RPMI8226 (cell line): ENCODE results near the gene SCARF1.

ENCODE experiments used
- DNase-seq: peaks from one replicate; pipeline ENCODE4 v3.0.0-alpha.2; 2015

The SCARF1 gene

DNA sequence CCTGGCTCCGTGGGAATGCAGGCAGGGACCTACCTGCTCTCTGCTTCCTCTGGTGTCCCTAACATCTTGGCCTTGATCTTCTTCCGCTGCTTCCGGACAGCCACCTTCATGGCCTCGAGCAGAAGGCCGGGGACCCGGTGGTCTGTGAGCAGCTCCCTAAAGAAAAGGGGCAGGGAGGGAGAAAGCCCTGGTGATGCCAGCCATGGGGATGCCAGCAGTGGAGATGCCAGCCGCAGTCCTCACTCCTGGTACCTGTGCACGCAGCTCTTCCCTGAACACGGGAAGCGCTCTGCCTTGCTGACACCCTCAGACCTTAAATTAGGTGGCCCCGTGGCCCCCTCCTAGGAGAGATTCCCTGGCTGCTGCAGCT, 2.3 kb upstream of the SCARF1 start:
- no peak for DNase-seq

DNA sequence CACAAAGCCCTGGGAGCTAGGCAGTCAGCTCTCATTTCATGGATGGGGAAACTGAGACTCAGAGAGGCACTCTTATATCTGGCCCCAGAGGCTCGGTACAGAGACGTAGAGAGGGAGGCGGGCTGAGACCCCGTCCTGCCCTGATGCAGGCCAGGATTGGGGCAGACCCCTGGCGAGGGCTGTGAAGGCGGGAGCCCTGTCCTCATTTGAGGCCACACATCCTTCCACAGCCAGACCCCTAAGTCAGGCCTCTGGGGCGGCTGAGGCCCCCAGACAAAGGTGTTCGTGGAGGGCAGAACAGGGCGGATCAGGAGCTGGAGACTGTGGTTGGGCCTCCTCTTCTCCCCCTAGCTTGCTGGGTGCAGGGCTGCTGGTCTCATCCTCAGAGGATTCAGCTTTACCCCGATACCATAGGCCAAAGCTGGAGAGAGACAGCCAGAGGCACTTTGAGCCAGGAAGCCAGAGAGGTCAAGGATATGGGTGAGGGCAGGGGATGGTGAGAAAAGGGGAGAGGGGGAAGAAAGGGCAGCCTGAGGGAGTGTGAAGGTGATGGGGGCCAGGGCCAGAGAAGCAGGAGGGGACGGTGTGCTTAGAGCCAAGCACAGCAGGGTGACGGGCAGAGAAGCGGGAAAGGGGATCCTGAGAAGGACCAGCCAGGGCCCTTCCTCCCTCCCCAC, 805 bp upstream of the SCARF1 start:
- DNase-seq: no peak

DNA sequence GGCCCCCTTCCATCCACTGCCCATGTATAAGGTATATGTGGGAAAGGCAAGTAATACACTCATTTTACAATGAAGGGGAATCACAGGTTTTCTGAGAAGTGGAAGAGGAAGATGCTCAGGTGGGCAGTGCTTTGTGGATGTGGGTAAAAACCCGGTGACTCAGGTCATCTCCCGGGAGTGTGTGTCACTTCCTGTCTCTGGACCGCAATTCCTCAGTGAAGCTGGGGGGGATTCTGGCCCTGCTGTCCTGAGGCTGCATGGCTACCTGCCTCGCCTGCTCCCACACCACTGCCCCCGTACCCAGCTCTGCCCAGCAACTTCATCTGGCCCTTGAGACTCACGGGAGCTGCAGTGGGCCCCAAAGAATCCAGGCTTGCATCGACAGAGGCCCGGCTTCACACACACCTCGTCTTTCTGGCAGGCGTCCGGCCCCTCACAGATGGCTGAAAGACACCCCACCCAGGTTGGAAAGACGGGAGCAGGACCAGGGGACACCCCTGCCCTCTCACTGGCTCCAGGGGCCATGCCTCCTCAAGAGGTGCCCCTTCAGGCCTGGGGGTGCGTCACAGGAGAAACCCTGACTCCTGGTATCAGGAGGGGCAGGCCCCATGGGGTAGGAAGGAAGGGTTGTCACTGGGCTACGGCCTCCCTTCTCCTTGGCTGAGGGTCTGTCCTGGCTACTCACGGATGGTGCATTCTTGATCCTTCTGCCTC, 882 bp downstream of the SCARF1 start:
- DNase-seq: no peak

DNA sequence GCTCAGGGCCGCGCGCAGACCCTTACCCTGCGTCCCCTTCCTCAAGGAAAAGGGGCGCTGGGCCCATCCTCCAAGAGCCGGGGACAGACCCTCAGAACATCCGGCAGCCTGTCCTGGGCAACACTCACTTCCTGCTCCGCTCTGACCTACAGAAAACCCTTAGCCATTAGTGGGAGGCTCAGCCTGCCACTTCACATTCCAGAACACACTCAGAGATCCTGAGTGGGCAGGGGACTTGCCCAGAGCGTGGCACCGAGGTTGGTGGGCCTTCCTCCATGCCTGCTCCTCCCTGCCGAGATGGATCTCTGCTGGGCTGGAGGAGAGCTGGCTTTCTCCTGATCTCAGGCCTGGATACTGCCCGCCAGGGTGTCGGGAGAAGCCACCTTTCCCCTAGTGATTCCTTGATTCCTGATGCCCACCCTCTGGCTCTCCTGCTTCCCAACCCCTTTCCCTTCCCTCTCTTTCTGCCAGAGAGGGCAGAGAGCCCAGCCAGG, 1.5 kb downstream of the SCARF1 start:
- no peak for DNase-seq

DNA sequence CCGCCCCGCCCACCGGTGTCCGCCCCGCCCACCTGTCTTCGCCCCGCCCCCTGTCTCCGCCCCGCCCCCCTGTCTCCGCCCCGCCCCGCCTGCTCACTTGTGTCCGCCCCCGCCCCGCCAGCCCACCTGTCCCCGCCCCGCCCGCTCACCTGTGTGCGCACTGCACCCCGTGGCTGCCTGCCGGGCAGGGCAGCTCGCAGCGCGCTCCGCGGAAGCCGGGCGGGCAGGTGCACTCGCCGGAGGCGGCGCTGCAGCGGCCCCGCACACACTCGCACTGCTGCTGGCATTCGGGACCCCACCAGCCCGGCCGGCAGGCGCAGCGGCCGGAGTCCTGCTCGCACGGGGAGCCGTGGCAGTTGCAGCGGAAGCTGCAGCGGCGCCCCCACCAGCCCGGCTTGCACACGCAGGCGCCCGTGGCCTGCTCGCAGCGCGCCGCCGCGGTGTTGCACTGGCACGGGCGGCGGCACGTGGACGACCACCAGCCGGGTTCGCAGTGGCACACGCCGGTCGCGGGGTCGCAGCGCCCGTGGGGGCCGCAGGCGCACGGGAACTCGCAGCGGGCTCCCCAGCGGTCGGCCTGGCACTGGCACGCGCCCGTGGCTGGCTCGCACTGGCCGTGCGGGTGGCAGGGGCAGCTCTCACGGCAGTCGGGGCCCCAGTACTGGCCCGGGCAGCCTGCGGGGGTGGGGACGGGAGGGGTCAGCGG, 2.1 kb downstream of the SCARF1 start:
- peak; percentile 86 for DNase-seq

DNA sequence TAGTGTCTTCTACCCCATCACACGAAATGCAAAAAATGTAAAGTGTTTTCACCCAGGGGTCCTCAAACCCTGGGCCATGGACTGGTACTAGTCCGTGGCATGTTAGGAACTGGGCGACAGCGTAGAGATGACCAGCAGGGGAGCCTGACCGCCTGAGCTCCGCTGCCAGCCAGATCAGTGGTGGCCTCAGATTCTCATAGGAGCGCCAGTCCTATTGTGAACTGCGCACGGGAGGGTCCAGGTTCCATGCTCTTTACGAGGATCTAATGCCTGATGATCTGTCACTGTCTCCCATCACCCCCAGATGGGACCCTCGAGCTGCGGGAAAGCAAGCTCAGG, 4.5 kb downstream of the SCARF1 start:
- no peak for DNase-seq

DNA sequence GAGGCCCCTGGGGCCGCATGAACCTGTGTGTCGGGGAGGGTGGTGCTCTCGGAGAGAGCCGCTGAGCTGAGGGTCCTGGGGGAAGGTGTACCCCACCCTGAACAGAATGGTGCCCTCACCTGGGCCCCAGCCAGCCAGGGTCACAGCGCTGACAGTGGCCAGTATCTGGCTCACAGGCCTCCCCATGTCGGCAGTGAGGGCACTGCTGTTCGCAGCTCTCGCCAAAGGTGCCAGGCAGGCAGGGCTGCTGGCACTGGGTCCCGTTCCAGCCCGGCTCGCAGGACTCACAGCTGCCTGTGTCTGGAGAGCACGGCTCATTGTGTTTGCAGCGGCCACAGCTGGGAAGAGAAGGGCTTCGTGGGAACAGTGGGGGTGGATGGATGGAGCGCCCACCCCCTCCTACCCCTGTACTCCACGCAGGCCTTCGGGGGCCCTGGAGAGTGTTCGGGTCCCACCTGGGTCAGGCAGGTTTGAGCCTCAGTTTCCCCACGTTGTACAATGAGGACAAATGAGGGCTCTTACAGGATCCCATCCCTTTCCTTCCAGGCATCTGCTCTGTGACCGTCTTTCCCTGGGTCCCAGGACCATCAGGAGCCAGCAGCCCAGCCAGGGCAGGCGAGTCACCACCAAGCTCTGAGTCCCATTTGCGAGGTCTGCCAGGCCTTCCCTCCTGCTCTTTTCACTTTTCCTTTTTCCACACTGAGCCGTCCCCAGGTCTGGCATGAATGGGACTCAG, 5.0 kb downstream of the SCARF1 start:
- no peak for DNase-seq

- no peak for DNase-seq
Measured at GRCh38 chr17:1639549-1640180, 5.9 kb downstream of the SCARF1 start.

DNA sequence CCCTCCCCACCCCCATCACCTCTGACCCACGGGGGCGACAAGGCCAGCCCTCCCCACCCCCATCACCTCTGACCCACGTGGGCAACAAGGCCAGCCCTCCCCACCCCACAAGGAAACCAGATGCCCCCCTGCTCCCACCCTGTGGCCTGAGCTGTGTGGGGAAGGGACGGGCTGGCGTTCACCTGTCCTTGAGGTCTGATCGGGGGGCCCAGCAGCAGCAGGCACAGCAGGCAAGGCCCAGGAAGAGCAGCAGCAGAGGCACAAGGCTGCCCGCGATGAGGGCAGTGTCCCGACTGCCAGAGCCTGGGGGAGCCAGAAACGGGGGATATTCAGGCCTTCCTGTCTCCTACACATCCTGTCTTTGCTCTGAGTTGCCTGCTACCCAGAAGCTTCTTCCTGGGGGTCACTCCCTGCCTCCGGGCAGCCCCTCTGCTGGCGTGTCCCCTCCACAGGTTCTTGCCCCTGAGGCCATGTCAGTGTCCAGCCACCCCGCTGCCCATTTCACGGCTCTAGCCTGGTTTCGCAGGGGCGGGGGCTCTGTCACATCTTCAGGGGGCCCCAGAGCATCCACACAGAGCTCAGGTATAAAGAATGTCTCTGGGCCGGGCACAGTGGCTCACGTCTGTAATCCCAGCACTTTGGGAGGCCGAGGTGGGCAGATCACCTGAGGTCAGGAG, 6.8 kb downstream of the SCARF1 start:
- no peak for DNase-seq

GRCh38 chr17:1638171-1638590, 7.4 kb downstream of the SCARF1 start:
- no peak for DNase-seq

DNA sequence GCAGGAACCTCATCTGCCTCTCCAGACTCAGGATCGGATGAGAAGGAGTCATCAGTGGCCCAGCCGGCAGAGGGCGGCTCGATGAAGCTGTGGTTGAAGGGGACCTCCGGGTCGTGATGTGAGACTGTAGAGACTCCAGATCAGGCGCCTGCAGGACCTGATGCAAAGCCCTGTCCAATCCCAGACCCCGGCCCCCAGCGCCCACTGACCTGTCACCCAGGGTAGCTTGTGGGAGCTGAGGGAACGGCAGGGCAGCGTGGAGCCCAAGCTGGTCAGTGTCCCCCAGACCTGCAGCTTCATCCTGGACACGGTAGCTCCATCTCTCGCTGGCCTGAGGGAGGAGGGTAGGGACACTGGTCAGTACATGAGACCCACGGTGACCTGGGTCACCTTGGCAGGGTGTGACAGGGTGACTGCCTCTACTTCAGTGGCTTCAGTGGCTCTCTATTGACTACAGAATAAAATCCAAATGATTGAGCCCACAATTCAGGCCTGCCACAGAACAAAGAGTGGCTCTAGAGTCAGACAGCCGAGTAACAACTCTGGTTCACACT, 8.7 kb downstream of the SCARF1 start:
- no peak for DNase-seq

DNA sequence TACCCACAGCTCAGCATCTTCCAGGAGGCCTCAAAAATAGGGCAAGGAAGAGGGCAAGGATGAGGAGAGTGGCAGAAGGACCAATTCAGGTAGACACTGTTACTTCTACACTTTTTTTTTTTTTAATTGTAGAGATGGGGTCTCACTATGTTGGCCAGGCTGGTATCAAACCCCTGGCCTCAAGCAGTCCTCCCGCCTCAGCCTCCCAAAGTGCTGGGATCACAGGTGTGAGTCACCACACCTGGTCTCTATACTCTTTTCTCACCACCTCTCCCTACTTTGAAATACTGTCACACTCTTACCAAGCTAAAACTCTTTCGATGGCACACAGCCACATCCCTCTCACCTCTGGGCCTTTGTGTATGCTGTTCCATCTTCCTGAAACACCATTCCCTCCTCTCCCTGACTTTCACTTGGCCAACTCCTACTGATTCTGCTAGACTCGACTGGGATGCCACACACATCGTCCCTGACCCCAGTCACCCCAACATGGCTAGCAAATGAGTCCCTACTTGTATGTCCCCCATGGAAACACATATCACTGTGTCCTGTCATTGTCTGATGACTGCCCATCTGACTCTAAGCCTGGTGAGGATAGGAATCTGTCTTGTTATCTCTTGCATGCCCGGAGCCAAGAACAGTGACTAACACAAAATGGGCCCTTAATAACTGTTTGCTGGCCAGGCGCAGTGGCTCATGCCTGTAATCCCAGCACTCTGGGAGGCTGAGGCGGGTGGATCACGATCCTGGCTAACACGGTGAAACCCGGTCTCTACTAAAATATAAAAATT, 9.7 kb downstream of the SCARF1 start:
- DNase-seq: no peak

DNA sequence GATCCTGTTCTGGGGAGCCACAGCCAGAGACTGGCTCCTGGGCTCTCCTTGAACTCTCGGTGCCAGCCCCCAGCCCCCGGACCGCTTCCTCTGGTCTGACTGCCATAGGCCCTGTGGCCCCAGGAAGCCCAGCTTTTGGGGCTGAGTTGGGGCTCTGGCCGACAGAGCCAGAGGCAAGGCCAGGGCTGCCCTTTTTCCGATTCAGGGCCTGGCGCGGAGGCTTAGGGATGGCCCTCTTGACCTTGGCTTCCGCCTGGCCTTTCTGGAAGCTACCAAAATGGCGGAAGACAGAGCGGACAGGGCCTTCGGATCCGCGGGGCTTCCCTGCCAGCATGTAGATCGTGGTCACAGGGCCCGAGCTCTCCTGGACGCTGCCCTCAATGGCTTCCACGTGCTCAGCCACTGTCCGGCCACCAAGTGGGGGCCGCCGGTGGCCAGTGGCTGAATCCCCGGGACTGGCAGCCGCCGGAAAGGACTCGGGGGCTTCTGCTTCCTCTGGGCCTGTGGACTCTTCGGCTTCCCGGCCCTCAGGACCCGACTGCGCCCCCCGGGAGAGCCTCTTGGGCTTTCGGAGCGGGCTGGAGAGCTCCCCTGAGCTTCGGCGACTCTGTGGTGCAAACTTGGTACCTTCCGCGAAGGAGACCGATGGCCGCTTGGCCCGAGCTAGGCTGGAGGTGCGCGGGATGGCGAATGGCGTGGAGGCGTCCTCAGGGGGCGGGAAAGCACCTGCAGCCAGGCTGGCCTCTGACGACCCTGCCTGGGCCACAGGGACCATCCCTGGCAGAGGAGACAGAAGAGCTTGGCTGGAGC, 10.5 kb downstream of the SCARF1 start:
- no peak for DNase-seq

GRCh38 chr17:1630662-1631061, 14.9 kb downstream of the SCARF1 start:
- peak; percentile 67 for DNase-seq

GRCh38 chr17:1629504-1630310, 15.8 kb downstream of the SCARF1 start:
- peak; percentile 67 for DNase-seq

DNA sequence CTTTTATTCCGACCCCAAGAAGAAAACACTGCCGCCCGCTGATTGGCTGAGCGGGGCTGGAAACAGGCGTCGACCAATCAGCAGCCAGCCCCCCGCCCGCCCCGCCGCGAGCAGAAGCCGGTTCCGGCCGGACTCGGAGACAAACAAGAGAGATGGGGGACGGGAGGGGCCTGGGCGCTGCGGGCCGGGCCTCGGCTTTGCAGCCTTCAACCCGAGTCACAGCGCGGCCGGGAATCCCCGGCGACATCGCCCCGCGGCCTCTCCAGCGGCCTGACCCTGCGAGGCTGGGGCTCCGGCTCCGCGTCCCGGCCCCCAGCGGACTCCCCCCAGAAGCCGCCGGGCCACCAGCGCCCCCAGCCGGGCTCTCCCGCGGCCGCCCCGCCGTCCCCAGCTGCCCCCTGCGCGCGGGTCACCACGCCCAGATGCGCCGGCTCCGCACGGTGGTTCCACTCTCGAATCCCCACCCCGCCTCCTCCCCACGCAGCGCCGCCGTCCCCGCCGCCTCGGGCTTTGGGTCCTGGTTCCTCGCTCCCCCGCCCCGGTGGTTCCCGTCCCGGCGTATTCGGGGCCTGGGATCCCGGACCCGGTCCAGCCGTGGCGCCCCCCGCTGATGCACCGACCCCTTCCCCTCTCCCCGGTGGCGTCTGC, 16.6 kb downstream of the SCARF1 start:
- DNase-seq: peak; percentile 91

- peak; percentile 86 for DNase-seq
Measured at GRCh38 chr17:1627982-1628855, 17.3 kb downstream of the SCARF1 start, which contains the start of gene SLC43A2. SLC43A2 (minus strand) TSS chr17:1628834; CDS start chr17:1627874, 960 bp downstream.
